Suprapubic skin (tissue), 4 donors: Measurements from ENCODE around the gene PARL. TPM values are rescaled to one million over a fixed set of nuclear protein-coding genes. Genes with fewer than 3 reads are reported as not detected.
"Not testable (repeated sequence)": the region's sequence is repeated elsewhere in the genome, so short reads cannot be mapped to it uniquely, and the experiment has no call there.

Experiments
- DNase-seq, 2 donors: peaks; one replicate each; pipeline ENCODE4 v3.0.0-alpha.2; 2019; ENCODE audit warnings: low spot score in 2 of 2
- H3K27ac ChIP-seq: fragments of 200-600 bp; sonication (generic); one replicate; pipeline ENCODE4 v1.5.1; 2019
- H3K27me3 ChIP-seq: fragments of 200-600 bp; sonication (generic); one replicate; pipeline ENCODE4 v1.5.1; 2019
- H3K36me3 ChIP-seq: fragments of 200-600 bp; sonication (generic); one replicate; pipeline ENCODE4 v1.5.1; 2019
- H3K4me1 ChIP-seq: fragments of 200-600 bp; sonication (generic); one replicate; pipeline ENCODE4 v1.5.1; 2019
- H3K4me3 ChIP-seq: fragments of 200-600 bp; sonication (generic); one replicate; pipeline ENCODE4 v1.5.1; 2019; ENCODE audit warnings: mild to moderate bottlenecking
- H3K9me3 ChIP-seq: fragments of 200-600 bp; sonication (generic); one replicate; pipeline ENCODE4 v1.5.1; 2019
- EP300 ChIP-seq: sonication (generic); formaldehyde crosslinking; IDR thresholded peaks from one replicate; pipeline ENCODE4 v1.6.1; 2017; ENCODE audit warnings: antibody characterized with exemption
- POLR2A ChIP-seq, 2 donors: fragments of 450-650 bp; IDR thresholded peaks; one replicate each; pipeline ENCODE4 v1.6.1; 2017; ENCODE audit warnings: antibody characterized with exemption in 2 of 2, mild to moderate bottlenecking in 2 of 2, moderate library complexity in 2 of 2
- POLR2AphosphoS5 ChIP-seq, 3 donors: sonication (generic); formaldehyde crosslinking; IDR thresholded peaks; one replicate each; pipeline ENCODE4 v1.6.1; 2017; ENCODE audit warnings: antibody characterized with exemption in 3 of 3
- WGBS: methylation state at CpG from one replicate; pipeline ENCODE4 v1.1.5; 2018; 5-methylcytosine and 5-hydroxymethylcytosine counted together
- total RNA-seq, 4 donors: library from RNA; depleted of rRNA; stranded (reverse); fragments of >200 nt; gene quantifications; one replicate each; pipeline ENCODE4 v1.1.0, GENCODE V29; 2016
- TF ChIP-seq, protein P1 (sequence below), 2 donors: fragments of 200-600 bp in 1 of 2; fragments of 450-650 bp in 1 of 2; sonication (generic) in 1 of 2; IDR thresholded peaks; one replicate each; pipeline ENCODE4 v1.5.1; 2016 to 2019; ENCODE audit warnings: antibody characterized with exemption in 2 of 2, mild to moderate bottlenecking in 1 of 2, moderate library complexity in 1 of 2

Gene PARL
- total RNA-seq, 4 donors from 2014 or later, result 26.5 to 41.3 (median 32.9) TPM

GRCh38 chr3:183794452-183794851 is 90.2 kb downstream of the PARL start:
- Histone ChIP-seq H3K27me3 (no peaks in the 10 kb centered on the region), H3K9me3 (no peaks in the 10 kb centered on the region), H3K27ac (no peak overlapping the region), H3K4me3 (no peak overlapping the region), H3K36me3 (peaks cover 69% of the 10 kb centered on the region), H3K4me1 (no peaks in the 10 kb centered on the region)
- WGBS, result 93% methylated on average over 4 of the region's 4 CpGs
- no peak for TF ChIP-seq POLR2A (IDR thresholded peaks at IDR 0.05)
- TF ChIP-seq, protein P1, sequence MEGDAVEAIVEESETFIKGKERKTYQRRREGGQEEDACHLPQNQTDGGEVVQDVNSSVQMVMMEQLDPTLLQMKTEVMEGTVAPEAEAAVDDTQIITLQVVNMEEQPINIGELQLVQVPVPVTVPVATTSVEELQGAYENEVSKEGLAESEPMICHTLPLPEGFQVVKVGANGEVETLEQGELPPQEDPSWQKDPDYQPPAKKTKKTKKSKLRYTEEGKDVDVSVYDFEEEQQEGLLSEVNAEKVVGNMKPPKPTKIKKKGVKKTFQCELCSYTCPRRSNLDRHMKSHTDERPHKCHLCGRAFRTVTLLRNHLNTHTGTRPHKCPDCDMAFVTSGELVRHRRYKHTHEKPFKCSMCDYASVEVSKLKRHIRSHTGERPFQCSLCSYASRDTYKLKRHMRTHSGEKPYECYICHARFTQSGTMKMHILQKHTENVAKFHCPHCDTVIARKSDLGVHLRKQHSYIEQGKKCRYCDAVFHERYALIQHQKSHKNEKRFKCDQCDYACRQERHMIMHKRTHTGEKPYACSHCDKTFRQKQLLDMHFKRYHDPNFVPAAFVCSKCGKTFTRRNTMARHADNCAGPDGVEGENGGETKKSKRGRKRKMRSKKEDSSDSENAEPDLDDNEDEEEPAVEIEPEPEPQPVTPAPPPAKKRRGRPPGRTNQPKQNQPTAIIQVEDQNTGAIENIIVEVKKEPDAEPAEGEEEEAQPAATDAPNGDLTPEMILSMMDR (IDR thresholded peaks at IDR 0.05), result no peak
- no peak for TF ChIP-seq EP300
- DNase-seq, result no peak

GRCh38 chr3:183792976-183793375 is 91.7 kb downstream of the PARL start:
- TF ChIP-seq POLR2A (IDR thresholded peaks at IDR 0.05), result no peak
- no peak for TF ChIP-seq EP300
- no peak for TF ChIP-seq POLR2AphosphoS5 (IDR thresholded peaks at IDR 0.05)
- TF ChIP-seq, protein P1 (IDR thresholded peaks at IDR 0.05), result no peak
- 86% methylated on average over 6 of the region's 6 CpGs for WGBS
- Histone ChIP-seq H3K27ac (no peak overlapping the region), H3K4me1 (no peaks in the 10 kb centered on the region), H3K36me3 (peaks cover 55% of the 10 kb centered on the region), H3K4me3 (no peak overlapping the region), H3K9me3 (no peaks in the 10 kb centered on the region), H3K27me3 (no peaks in the 10 kb centered on the region)
- DNase-seq, result no peak

DNA sequence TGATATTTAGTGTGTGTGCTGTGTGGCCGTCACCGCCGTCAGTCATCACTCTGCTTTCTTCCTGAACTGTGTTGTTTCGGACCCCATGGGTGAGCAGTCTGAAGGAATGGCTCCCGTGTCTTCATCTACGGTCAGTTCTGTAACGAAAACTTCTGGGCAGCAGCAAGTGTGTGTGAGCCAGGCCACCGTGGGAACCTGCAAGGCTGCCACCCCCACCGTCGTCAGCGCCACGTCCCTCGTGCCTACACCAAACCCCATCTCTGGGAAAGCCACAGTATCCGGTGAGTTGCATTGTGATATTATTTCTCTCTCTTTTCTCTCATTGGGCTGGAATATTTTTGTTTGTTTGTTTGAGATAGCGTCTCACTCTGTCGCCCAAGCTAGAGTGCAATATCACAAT is 94.0 kb downstream of the PARL start:
- WGBS, result 94% methylated on average over 16 of the region's 16 CpGs
- peaks cover 66% of the 10 kb centered on the region for H3K36me3 ChIP-seq

DNA sequence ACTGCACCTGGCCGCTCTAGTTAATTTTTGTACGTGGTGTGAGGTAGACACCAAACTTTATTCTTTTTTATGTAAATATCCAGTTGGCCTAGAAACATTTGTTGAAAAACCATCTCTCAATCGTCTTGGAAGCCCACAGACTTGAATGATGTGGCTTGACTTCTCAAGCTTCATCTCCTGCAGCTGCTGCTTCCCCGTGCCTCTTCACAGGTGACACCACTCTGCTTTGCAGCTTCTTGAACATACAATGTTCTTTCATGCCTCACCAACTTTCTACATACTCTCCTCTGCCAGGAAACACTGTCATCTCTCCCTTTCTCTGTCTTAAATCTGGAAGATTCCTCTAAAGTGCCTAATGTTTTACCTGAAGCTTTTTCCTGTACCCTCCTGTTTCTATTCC is 94.9 kb downstream of the PARL start:
- H3K4me3 ChIP-seq, result no peak overlapping the region

More for the DNA sequence above, 94.0 kb downstream of the PARL start:
- DNase-seq, result no peak
- Histone ChIP-seq H3K4me3 (no peak overlapping the region), H3K27me3 (no peaks in the 10 kb centered on the region), H3K27ac (no peak overlapping the region), H3K4me1 (peaks cover 5% of the 10 kb centered on the region), H3K9me3 (no peaks in the 10 kb centered on the region)
- TF ChIP-seq POLR2A (IDR thresholded peaks at IDR 0.05) (no peak), POLR2AphosphoS5 (IDR thresholded peaks at IDR 0.05) (no peak), EP300 (no peak)
- TF ChIP-seq, protein P1 (IDR thresholded peaks at IDR 0.05), result no peak

DNA sequence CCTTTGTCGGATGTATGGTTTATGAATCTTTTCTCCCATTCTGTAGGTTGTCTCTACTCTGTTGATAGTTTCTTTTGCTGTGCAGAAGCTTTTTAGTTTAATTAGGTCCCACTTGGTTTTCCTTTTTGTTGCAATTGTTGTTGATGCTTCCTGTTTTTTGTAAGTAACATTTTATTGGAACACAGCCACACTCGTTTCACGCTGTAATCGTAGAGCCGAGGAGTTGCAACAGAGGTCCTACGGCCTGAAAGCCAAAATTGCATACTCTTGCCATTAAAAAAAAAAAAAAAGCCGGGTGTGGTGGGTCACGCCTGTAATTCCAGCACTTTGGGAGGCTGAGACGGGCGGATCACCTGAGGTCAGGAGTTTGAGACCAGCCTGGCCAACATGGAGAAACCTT is 100.2 kb downstream of the PARL start:
- WGBS, result 84% methylated on average over 10 of the region's 10 CpGs
- not testable (repeated sequence) for H3K9me3 ChIP-seq
- H3K36me3 ChIP-seq, result peaks cover 59% of the 10 kb centered on the region

More for the DNA sequence above, 94.9 kb downstream of the PARL start:
- WGBS, result 94% methylated on average over 4 of the region's 4 CpGs
- no peak for DNase-seq
- peaks cover 6% of the 10 kb centered on the region for H3K4me1 ChIP-seq
- no peaks in the 10 kb centered on the region for H3K27me3 ChIP-seq
- H3K36me3 ChIP-seq, result peaks cover 70% of the 10 kb centered on the region
- H3K9me3 ChIP-seq, result no peaks in the 10 kb centered on the region
- TF ChIP-seq POLR2A (IDR thresholded peaks at IDR 0.05), result no peak
- TF ChIP-seq EP300, result no peak
- TF ChIP-seq, protein P1 (IDR thresholded peaks at IDR 0.05), result no peak
- H3K27ac ChIP-seq, result no peak overlapping the region

DNA sequence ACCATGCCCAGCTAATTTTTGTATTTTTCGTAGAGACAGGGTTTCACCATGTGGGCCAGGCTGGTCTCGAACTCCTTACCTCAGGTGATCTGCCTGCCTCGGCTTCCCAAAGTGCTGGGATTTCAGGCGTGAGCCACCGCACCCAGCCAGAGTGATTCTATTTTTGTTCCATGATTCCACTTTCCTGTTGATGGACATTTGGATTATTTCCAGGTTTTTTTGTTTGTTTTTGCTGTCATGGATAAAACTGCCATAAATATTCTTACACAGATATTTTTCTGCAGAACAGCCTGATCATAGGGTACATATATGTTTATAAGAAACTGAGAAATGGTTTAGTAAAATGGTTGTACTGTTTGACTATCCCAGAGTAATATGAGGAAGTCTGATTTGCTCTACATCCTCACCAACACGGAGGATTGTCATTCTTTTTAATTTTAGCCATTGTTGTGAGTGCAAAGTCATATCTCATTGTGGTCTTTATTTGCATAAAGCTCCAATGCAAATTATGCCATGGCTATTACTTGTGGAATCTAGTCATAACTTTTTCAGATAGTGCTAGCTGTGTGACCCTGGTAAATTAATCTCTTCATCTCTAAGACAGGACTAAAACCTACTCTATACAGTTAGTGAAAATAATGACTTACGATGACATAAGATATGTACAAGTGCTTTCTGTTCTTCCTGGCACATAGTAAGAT is 102.0 kb downstream of the PARL start:
- H3K4me3 ChIP-seq, result no peak overlapping the region
- peaks cover 6% of the 10 kb centered on the region for H3K4me1 ChIP-seq
- no peak for DNase-seq
- TF ChIP-seq EP300, result no peak
- TF ChIP-seq, protein P1 (IDR thresholded peaks at IDR 0.05), result no peak
- no peak for TF ChIP-seq POLR2AphosphoS5 (IDR thresholded peaks at IDR 0.05)
- no peak for TF ChIP-seq POLR2A (IDR thresholded peaks at IDR 0.05)
- H3K27me3 ChIP-seq, result no peaks in the 10 kb centered on the region
- H3K9me3 ChIP-seq, result no peaks in the 10 kb centered on the region
- peaks cover 72% of the 10 kb centered on the region for H3K36me3 ChIP-seq
- H3K27ac ChIP-seq, result no peak overlapping the region
- 68% methylated on average over 7 of the region's 7 CpGs for WGBS

More for the DNA sequence above, 100.2 kb downstream of the PARL start:
- H3K27me3 ChIP-seq, H3K4me1 ChIP-seq, H3K27ac ChIP-seq, H3K4me3 ChIP-seq, DNase-seq: not testable (repeated sequence)
